NCI-H1930 (cell line): ENCODE results near the gene OBP2B.
"Not testable (repeated sequence)": the region's sequence is repeated elsewhere in the genome, so short reads cannot be mapped to it uniquely, and the experiment has no call there.

Experiments
- DNase-seq, 2 experiments: peaks; one replicate each; lab custom pipeline; 2025; lab: John Stamatoyannopoulos, UW

Gene OBP2B

DNA sequence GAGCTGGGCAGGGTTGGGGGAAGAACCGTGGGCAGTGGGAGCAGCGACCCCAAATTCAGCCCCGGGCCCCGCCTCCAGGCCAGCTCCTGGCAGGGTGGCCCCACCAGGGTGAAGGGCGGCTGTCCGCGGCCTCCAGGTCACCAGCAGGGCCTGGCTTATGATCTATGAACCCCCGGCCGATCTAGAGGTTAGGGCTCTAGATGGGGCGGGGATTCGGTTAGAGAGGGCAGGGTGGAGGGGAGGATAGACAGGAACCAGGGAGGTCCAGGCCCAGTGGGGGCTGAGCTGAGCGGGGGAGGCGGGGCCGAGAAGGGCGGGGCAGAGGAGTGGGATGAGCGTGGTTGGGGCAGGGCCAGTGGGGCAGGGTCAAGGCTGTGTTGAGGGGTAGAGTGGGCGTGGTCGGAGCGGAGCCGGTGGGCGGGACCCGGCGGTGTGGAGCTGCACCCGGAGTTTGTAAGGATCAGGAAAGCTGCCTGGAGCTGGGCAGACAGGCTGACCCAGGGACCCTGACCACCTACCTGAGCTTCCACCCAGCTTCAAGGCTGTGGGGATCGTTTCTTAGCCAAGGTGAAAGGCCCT, 29.3 kb upstream of the OBP2B start:
- DNase-seq, result peak in 1 of 2 experiments; percentile 4

DNA sequence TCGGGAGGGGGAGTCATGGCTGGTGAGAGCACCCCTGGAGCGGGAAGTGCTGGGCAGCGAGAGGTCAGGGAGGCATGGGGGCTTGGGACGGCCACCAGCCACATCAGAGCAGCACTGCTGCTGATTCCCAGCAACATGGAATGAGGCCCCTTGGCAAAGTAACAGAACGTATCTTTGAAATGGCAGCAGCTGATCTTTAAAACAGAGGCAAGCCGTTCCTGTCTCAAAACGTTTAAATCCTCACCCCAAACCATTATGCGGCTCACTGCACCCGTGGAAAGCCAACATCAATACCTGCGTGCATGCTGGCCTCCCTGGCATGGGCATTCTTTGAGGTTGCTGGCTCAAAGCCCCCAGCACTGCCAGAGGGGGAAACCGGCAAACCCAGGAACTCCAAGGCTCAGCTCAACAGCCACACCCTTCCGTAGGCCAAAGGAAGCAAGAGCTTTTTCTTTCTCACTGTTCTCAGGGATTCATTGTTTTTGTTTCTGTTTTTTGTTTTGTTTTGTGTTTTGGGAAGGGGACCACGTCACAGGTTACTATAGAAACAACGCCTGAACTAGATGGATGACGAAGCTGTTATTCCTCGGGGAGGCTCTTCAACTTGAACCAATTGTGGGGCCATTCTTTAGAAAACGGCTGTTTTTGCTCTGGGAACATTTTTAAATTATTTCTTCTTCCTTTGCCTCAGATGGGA, 28.1 kb upstream of the OBP2B start:
- DNase-seq, result no peak

- not testable (repeated sequence) for DNase-seq
Observed at GRCh38 chr9:133236291-133237034, 27.4 kb upstream of the OBP2B start.

- DNase-seq, result no peak
Observed at GRCh38 chr9:133235549-133236222, 26.6 kb upstream of the OBP2B start.

DNA sequence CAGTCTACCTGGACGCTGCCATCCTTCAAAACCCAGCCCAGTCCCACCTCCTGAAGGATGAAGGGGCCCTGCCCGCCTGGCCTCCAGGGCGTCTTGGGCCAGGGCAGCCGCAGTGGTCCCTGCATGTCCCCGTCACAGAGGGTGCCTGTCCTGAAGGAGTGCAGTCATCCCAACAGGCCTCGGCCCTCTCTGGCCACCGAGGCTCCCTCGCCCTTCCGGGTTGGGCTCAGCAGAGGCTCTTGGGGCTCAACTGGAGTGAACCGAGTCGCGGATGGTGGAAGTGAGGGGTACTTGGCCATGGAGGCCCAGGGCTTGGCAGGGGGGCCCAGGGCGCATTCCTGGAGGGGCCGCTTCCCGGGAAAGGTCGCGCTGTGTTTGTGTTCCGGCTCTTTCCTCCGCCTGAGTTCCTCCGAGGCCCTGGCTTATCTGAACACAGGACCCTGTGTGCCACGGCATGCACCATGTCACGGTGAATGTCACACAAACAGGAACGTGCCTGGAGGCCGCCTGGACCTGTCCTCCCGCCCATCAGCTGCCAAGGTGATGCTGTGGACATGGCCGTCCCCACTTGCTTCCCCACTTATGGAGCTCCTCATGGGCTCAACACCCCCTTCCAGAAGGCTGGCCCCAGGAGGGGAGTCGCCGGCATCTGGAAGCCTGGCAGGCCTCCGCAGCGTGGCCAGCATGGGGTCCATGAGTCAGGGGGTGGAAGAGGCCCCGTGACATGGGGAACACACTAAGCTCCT, 25.7 kb upstream of the OBP2B start:
- DNase-seq, result no peak

DNA sequence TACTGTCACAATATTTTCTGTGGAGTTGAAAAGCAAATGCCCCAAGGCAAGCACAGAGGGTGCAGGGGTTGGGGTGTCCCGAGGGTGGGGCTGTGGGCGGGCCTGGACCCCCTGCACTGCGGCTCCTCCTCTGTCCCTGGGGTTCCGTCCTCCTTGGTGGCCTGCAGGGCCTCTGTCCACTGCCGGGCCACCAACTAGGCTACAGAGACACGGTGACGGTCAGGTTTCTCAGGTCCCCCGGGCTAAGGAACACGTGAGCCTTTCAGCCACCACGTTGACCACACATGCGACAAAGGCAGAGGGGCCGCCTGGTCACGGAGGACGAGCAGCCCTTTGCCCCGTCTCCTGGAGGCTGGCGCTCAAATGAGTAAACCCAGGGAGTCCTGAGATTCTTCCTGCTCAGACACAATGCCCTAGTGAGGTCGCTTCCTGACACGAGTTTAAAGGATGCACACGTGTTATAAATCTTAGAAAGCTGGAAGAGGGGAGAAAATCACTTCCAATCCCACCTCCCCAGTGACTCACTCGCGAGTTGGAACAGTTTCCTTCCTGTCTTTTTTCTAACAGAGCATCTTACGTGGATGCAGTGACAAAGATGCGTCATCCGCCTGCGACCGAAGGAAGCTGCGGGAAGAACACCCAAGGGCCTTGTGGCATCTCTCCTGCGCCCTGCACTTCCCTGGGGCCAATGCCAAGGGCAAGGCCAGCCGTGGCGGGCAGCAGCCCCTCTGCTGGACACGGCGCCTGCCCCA, 24.8 kb upstream of the OBP2B start:
- no peak for DNase-seq

DNA sequence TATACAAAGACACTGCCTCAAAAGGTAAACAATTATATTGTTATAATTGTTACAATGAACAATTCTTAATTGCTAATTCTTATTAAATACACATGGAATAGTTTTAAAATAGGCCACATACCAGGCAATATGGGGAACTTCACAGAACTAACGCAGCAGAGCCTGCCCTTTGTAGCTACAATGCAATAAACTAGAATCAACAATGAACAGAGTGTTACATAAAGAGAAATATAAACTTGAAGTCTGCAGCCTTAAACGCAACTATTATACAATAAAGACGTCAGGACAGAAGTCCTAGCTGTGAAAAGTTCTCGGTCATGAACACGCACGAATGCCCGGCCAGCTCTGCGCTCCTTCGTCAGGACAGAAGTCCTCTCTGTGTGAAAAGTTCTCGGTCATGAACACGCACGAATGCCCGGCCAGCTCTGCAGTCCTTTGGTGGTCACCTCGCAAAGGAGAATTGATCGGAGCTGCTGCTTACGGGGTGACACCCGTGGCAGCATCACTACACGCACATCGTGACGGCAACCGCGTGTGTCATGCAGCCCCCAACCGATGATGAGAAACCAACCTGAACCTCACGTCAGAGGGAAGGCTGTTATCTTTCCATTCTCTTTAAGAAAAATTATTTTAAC, 23.0 kb upstream of the OBP2B start:
- not testable (repeated sequence) for DNase-seq

DNA sequence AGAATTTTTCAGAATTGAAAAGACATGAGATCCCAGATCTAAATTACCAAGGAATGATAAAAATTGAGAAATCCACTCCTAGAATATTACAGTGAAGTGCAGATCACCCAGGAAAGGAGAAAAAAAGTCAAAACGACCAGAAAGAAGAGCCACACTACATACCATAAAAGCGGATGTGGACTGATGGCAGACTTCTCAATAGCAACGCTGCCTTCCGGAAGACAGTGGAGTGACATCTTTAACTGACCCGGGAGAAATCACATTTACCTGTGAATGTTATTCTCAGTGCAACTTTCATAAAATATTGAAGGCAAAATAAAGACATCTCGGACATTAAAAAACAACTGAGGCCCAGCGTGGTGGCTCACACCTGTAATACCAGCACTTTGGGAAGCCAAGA, 21.5 kb upstream of the OBP2B start:
- not testable (repeated sequence) for DNase-seq

- DNase-seq, result no peak
Observed at GRCh38 chr9:133230093-133230492, 21.0 kb upstream of the OBP2B start.

- DNase-seq, result not testable (repeated sequence)
Observed at GRCh38 chr9:133228474-133229193, 19.6 kb upstream of the OBP2B start.

GRCh38 chr9:133227996-133228395, 18.9 kb upstream of the OBP2B start:
- not testable (repeated sequence) for DNase-seq

DNA sequence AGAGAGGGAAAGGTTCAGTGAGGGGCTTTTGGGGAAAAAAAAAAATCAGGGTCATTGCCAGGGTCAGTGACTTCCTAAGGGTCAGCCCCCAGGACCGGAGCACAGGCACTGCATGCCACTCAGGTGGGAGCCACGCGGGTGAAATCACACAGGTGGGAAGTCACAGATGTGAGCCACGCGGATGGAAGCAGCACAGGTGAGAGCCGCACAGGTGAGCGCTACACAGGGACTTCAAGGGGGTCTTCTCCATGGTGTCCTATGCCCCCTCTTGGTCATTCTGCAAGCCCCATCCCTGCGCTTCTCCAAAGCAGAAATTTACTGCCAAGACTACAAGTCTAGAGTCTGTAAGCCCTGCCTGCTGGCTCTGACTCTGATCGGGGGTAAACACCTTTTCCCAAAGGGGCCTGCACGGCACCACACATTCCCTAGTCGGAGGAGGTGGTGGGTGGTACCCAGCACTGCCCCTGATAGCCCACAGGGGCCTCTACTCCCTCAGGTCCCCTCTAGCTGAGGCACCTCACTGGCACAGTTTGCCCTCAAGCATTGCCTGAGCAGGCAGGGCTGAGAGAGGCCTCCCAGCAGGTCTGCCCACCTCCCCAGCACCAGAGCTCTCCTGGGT, 18.3 kb upstream of the OBP2B start:
- no peak for DNase-seq

DNA sequence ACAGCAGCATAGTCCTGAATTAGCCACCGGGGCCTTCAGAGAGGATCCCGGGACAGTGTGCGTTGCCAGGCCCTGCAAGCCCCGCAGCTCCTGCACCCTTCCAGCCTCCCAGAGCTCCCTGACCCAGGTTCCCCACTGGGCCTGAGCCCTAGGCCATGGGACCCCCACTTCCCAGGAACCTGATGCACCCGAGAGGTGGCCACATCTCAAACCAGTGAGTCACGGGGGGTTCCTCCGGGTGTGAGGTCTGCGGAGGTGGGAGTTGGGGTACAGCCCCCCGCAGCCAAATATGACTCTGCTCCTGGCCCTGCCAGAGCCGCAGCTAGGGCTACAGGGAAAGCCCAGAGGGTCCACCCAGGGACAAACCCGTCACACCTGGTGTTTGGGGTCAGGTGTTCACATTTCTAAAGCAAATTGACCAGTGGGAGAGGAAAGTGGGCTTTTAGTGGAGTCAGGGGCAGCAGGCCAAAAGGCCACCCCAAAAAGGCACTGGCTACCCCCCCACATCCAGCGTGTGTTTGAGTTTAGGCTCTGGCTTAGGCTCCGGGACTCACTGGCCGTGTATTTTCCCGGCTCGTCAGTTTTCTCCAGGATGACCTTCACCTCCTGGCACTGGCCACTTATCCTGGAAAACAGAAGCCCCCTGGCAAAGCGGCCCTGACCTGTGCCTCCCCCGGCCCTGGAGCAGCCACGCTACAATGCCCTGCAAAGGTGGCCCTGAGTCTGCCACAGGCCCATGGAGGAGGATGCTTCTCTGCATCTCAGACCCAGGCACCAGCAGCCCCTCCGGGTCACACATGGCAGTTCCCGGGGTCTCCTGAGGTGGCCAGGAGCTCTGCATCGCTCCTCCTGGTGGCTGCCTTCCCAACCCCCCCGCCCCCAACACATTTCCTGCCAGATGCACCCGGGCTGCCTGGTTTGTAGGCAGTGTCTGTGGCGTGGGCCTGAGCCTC, 17.4 kb upstream of the OBP2B start:
- DNase-seq, result no peak

- no peak for DNase-seq
Observed at GRCh38 chr9:133225171-133226011, 16.3 kb upstream of the OBP2B start.

DNA sequence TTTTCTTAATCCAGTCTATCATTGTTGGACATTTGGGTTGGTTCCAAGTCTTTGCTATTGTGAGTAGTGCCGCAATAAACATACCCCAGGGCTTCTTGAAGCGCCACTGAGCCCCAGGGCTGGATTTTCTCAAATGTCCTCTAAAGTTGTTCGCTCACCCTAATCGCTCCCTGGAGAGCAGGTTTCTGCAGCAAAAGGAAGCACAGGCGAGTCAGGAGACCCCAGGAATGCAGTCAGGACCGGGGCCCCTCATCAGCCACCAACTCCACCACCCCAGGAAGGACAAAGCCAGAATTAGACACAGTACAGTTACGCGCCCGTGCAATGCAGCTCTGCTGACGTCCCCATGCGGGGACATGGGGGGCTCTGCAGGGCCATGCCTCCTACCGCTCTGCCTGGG, 15.7 kb upstream of the OBP2B start:
- no peak for DNase-seq

DNA sequence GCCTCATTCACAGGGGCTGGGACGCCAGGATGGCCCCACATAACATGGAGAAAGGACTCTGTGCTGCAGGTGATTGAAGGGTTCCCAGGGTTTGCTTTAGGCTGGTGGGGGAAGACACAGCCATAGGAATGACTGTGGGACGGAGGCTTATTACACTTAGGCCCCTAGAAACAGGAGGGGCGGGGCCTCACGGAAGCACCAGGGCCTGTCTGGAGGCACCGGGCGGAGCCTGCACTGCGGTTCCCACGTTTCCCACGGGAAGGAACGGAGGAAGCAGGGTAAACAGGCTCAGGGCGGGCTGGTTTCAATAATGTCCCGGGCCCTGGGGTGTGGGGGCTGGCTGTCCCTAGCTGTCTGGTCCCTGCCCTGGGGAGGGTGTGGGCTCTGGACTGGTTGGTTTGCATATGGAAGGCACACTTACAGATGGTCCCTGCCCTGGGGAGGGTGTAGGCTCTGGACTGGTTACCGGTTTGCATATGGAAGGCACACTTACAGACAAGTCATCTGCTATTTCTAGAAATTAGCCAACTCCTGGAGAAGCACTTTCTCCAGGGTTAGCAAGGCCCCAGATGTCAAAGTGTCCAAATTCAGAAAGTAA, 14.2 kb upstream of the OBP2B start:
- DNase-seq, result not testable (repeated sequence)

DNA sequence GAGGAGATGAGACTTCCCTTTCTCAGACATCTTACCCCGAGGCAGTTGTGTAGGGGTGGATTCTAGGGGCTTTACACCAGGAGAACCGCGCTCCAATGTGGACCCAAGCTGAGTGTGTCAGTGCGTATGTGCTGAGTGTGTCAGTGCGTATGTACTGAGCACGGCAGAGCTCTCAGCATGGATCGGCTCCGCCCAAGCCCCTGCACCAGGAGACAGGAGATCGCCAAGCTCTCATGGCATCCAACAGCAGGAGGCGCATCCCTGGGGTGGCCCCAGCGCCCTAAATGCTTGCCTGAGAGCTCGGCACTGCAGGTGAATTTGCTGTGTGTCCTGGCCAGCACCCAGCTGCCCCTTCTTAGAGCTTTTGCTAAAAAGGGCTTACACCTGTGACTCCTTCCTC, 12.9 kb upstream of the OBP2B start:
- not testable (repeated sequence) for DNase-seq
